PC-9 (cell line): ENCODE data around the gene ADAMTSL1.

Source experiments
- CTCF ChIP-seq: fragments of 200-600 bp; sonication (generic); conservative IDR thresholded peaks from 2 replicates; pipeline ENCODE4 v1.6.1; 2017; ENCODE audit warnings: mixed run types, antibody characterized with exemption, mild to moderate bottlenecking, moderate library complexity
- EZH2 ChIP-seq: fragments of 200-600 bp; sonication (generic); IDR thresholded peaks from 2 replicates; pipeline ENCODE4 v1.8.0; 2017; ENCODE audit warnings: antibody characterized with exemption, low read depth

- no peak for TF ChIP-seq CTCF
- no peak for TF ChIP-seq EZH2
Measured at GRCh38 chr9:18795947-18796671, 322.2 kb downstream of the ADAMTSL1 start.
